Activated T-cell treated with anti-CD3 and anti-CD28 coated beads for 4 hours (primary cell): ENCODE results near the gene ZNF512.

Source experiments
- DNase-seq: peaks from one replicate; pipeline ENCODE4 v3.0.0-alpha.2; 2020

ZNF512 gene

DNA sequence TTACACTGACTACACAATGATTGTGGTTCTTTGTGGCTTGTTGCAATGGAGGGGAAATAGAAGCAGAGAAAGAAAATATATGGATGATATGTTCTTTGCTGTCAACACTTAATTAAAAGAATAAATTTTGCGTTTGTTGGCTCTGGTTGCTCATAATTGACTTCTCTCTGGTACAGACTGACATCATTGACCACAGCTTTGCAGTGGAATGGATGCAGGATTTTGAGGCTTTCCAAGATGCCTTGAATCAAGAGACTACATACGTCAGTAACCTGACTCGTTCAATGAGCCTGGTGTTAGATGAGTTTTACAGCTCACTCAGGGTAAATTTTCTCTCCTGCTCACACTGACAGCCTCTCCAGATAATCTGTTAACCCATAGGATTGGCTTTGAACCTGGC lies 55.9 kb downstream of the ZNF512 start:
- no peak for DNase-seq

DNA sequence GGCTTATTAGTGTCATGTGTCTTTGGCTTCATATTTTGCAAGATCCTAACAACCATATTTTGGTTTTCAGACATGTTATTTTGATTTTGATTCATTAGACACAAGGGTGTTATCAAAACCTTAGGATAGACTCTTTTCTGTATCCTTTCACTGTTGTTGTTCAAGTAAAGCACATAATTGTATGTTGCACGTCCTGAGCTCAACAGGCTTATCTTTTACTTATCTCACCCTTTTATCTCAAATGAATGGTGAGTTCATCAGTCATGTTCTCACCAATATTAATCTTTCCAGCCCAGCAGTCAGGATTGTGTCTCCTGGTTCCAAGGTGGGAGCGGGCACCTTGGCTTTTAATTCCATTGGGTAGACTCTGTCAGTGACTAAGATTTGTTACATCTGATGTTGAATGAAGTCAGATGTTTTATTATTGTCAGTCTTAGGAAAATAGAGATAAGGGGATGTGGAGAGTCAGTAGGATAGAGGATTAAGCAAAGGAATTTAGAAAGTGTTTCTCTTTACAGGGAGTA lies 57.9 kb downstream of the ZNF512 start:
- no peak for DNase-seq

DNA sequence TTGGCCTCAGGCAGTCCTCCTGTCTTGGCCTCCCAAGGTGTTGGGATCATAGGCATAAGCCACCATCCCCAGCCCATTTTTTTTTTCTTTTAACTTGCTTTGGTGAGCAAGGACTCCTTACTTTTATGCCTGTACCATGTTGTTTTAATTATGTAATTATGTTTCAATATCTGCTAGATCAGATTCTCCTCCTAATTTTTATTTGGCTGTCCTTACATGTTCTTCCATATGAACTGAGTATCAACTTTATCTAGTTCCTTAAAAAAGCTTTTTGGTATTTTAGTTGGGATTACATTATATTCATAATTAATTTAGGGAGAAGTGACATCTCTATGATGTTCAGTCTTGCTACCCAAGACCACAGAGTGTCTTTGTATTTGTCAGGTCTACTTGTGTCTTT lies 62.4 kb downstream of the ZNF512 start:
- DNase-seq, result no peak

DNA sequence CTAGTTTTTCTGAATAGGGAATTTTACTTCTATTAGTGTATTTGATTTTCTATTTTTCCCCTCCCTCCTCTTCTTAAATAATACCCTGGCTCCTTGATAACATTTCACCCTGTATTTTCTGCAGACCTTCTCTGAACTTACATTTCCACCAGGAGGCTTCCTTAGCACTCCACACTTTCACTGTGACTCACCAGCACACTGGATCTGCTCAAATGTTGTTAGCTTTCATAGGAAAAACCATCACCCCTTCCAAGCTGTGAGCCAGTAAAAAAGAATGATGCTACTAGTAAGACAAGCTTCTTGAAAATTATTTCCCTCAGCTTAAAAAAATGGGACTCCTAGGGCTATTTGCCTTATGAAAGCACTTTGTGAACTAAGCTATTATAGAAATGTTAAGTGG lies 64.4 kb downstream of the ZNF512 start:
- DNase-seq, result no peak

DNA sequence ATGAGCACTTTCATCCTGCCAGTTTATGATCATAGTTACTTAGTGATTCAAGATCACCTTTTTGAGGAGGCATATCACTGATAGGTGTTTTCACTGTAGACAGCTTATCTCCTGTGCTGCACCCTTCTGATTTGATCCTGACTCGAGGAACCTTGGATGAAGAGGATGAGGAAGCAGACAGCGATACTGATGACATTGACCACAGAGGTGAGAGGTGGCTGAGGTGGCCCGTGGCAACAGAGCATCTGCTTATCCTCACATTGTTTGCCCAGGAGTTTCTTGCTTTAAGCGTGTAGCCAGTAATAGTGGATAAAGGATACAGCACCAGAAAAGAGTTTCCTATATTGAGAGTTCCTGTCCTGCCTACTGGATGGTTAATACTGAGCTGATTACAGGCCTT lies 64.9 kb downstream of the ZNF512 start:
- DNase-seq, result no peak

DNA sequence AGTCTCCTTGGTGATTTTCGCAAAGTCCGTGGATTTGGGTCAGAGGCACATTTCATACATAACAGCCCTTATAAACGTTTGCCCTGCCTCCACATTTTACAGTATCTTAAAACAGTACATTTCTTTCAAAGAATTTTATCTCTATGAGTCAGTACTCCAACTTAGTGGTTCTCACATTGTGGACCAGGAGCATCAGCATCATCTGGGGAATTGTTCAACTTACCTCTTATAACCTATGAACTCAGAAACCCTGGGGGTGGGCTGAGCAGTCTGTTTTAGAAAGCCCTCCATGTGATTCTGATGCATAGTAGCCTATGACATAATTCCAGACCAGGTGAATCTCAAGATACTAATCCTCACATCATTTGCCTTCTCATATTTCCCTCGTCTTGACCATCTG lies 68.2 kb downstream of the ZNF512 start:
- no peak for DNase-seq

DNA sequence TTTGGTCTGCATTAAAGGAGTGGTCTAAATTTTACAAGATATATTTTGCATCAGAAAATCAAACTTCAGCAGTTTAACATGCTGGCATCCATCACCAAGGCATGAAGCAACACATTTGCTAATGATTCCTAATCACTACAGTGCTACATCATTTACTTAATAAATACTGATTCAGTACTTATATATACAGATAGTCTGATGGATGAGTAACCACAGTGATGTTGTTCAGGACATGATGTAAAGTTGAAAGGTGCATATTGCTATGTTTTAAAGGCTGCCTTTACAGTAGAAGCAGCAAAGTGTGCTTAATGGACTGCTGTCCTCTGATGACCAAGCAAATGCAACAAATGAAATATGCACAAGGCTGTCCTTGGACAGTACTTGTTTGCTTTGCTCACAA lies 69.5 kb downstream of the ZNF512 start:
- DNase-seq, result no peak

DNA sequence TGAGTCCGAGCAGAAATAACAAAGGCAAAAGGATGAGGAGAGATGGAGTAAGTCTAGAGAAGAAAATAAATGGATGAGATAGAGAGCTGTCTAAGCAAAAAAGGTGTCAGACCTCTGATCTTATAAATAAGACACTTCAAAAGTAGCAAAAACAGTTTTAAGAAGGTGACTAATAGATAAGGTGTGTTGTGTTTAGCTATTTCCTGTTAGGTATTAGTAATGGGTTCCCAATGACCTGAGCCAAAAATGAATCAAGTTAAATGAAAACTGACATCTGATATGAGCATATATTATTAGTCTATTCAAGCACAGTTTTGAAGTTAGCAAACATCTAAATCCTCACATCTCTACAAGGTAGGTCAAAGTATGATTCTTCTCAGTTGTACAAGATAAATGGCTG lies 69.9 kb downstream of the ZNF512 start:
- DNase-seq, result no peak

DNA sequence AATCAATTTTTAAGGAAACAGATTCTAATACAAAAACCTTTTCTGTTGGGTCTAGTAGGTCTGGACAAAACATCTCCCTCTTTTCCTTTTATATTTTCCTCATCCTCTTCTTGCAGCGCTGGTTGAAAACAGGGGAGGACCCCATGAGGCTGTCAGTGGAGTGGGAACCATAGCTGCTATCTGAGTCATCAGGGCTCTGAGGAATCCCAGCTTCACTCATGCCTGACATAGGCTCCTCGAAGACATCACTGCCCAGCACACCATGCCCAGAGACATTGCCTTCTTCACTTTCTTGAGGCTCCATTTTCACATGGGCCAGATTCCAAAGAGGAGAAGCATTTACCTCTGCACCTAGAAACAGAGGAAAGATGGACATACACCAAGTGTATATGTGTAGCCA lies 70.6 kb downstream of the ZNF512 start:
- DNase-seq, result no peak

DNA sequence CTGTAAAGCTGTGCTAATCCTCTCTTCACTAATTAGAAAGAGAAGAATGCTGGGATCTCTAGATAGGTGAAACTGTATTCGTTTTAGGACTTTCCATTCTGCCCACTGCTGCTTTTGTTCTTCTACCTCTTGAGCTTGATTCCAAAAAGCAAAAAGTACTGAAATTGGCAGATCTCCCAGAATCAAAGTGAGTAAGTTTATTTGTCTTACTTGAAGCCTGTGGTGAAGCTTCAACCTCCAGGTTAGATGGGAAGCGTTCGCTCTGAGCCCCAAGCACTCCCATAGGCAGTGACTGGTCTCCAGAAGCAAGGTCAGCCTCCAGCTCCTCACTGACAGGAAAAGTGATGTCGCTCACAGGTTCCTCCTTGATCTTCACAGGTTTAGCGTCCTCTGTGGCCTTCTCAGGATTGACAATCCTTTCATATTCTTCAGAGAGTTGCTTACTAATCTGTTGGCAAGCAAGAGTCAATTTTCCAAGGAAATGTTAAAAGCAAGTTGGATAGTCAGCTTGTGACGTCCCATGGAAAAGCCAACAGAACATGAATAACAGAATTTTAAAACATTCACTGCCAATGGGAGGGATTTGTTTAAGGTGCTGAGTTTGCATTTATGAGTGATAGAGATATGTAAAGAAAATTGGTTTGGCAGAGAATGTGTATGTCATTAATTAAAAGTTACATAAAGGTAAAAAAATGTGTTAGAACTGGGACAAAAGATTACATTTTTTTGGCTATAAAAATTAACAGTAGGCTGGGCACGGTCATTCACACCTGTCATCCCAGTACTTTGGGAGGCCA lies 72.5 kb downstream of the ZNF512 start:
- no peak for DNase-seq

DNA sequence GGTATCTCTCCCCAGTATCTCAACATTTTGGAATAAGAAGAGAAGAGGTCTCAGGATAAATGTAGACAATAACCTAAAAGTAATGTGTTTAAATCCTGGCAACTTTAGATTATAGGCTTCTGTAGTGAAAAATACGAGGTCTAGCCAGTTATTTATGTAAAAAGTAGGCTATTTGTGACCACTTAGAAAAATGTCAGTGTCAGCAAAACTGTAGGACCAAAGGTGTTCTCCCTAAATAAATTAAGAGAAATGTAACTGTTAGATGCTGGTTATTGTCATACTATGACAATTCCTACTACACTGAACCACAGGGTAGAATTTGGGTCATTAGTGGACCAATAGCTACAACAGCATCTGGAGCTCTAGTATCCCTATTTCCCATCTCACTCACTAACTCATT lies 78.5 kb downstream of the ZNF512 start:
- DNase-seq, result no peak

DNA sequence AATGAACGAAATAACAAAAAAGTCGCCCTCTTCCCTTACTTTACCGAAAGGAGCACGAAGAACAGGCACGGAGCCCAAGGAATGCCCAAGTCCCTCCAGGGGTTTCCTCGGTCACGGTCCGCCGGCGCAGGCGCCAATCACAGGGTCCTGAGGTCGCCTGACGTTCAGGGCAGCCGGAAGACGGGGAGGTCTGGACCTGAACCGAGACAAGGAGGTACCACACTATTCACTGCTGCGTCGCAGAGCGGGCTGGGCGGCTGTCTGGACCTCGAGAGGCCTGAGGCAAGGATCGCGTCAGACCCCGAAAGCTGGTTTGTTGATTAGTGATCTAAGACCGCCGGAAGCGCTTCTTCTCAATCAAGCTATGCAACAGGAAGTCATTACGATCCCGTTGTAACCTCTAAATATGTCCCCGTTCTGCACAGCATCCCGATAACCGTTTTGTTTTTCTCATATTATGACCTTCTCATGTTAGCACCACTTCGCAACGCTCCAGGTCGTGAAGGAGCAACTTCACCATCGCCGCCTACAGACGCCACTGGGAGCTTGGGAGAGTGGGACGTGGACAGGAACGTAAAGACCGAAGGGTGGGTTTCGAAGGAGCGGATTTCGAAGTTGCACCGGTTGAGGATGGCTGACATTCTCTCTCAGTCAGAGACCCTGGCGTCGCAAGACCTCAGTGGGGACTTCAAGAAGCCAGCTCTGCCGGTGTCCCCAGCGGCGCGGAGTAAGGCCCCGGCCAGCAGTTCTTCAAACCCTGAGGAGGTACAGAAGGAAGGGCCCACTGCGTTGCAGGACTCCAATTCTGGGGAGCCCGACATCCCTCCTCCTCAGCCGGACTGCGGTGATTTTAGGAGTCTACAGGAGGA lies 80.7 kb downstream of the ZNF512 start, which contains the start of the genes SLC4A1AP and SUPT7L:
Gene SLC4A1AP (plus strand): TSS at position 605 of the 869 bp plus-strand sequence. CDS start 26 bp downstream, at position 631.
Gene SUPT7L (minus strand): TSS at position 330 of the 869 bp plus-strand sequence. CDS start 1,422 bp downstream, outside the sequence.
- DNase-seq, result peak; percentile 63

DNA sequence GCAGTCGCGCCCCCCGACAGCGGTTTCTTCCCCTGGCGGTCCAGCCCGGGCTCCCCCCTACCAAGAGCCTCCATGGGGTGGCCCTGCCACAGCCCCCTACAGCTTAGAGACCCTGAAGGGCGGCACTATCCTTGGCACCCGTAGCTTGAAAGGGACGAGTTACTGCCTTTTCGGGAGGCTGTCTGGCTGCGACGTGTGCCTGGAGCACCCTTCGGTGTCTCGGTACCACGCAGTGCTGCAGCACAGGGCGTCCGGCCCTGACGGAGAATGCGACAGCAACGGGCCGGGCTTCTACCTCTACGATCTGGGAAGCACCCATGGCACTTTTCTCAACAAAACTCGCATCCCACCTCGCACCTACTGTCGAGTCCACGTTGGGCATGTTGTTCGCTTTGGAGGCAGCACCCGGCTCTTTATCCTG lies 81.3 kb downstream of the ZNF512 start:
- DNase-seq, result no peak

DNA sequence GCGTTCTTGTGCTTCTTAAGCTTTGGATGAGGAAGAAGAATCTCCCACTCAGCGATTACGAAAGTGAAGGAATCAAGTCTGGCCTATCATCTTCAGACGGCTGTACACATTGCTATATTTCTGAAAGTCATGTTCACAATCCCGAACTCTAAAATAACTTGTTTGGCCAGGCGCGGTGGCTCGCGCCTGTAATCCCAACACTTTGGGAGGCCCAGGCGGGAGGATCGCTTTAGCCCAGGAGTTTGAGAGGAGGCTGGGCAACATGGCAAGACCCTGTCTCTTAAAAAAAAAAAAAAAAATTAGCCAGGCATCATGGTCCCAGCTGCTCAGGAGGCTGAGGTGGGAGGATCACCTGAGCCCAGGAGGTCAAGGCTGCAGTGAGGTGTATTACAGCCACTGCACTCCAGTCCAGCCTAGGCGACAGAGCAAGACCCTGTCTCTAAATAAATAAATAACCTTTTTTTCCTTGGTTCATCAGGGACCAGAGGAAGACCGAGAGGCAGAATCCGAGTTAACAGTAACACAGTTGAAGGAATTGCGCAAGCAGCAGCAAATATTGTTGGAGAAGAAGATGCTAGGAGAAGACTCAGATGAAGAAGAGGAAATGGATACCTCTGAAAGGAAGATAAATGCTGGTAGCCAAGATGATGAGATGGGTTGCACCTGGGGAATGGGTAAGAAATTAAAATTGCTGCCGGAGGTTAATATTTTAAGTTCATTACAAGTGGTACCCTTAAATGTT lies 82.0 kb downstream of the ZNF512 start:
- DNase-seq, result no peak

DNA sequence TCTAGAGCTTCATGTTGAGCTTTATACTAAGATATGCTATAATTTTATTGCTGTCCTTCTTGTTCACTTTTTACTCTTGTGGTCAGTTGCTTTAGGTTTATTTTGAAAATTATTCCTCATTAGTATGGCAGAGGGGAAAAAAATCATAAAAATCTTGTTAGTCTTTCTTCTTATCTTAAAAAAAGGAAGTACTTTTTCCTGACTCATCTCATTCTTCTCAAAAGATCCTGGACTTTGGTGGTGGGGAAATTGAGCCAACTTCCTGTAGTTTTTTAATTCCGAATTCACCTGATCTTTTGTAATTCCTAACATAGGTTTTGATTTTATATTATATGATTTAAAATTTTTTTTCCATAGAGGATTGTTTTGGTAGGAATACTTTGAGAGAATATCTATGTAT lies 84.6 kb downstream of the ZNF512 start:
- no peak for DNase-seq

DNA sequence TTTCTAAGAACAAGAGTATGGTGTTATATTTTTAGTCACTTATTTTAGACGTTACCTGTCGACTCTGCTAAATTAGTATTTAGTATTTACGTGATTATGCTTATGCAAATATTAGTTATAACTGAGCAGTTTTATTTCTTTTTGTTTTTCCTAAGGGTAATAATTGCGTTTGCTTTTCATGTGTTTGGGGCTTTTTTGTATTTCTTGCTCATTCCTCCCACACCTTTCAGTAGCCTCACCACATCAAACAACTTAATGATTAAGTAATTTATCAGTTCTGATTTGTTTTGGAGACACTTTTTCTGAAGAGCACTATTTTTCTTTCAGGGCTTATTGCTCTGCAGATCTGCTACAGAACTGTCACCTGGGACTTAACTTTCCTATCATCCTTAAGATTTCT lies 88.4 kb downstream of the ZNF512 start:
- DNase-seq, result no peak
